Calu3 (cell line): ENCODE measurements around the gene STAT3. TPM values are rescaled to one million over a fixed set of nuclear protein-coding genes. Genes with fewer than 3 reads are reported as not detected.
"Not testable (repeated sequence)": the region's sequence is repeated elsewhere in the genome, so short reads cannot be mapped to it uniquely, and the experiment has no call there.

Source experiments
- BruUV-seq: library from RNA; stranded (reverse); fragments of 400-500 nt; replicated peaks from 2 replicates; lab custom pipeline; 2021; lab: Mats Ljungman, UMichigan
- CTCF ChIA-PET: fragments of 300-600 bp; sonication (Branson Sonifier 250); formaldehyde crosslinking; loops from one replicate; lab custom pipeline; 2022; ENCODE audit warnings: antibody characterized with exemption; lab: Charles Lee
- DNase-seq: peaks from one replicate; pipeline ENCODE4 v3.0.0; 2022
- H3K27ac Mint-ChIP-seq: one replicate; pipeline ENCODE4 v1.8.0; 2022; ENCODE audit warnings: mixed read lengths; ENCODE audit not compliant: unreplicated experiment
- H3K27me3 Mint-ChIP-seq: one replicate; pipeline ENCODE4 v1.8.0; 2022; ENCODE audit warnings: mixed read lengths; ENCODE audit not compliant: unreplicated experiment
- H3K36me3 Mint-ChIP-seq: one replicate; pipeline ENCODE4 v1.8.0; 2022; ENCODE audit warnings: mild to moderate bottlenecking, moderate library complexity, mixed read lengths; ENCODE audit not compliant: insufficient read depth, unreplicated experiment
- H3K4me1 Mint-ChIP-seq: one replicate; pipeline ENCODE4 v1.8.0; 2022; ENCODE audit warnings: mild to moderate bottlenecking, low read depth, mixed read lengths; ENCODE audit not compliant: unreplicated experiment
- H3K4me3 Mint-ChIP-seq: one replicate; pipeline ENCODE4 v1.8.0; 2022; ENCODE audit warnings: mild to moderate bottlenecking, low read depth, moderate library complexity, mixed read lengths; ENCODE audit not compliant: unreplicated experiment
- H3K9me3 Mint-ChIP-seq: one replicate; pipeline ENCODE4 v1.8.0; 2022; ENCODE audit warnings: low read depth, mixed read lengths; ENCODE audit not compliant: unreplicated experiment
- intact Hi-C: fragments of 100-400 bp; cut with micrococcal nuclease; formaldehyde crosslinking; loops from one replicate; pipeline ENCODE4 v1.10.0; 2022; ENCODE audit not compliant: unreplicated experiment
- total RNA-seq: library from RNA; stranded (reverse); gene quantifications from 2 replicates; pipeline ENCODE4 v1.2.3, GENCODE V29; 2022
- TF ChIP-seq, protein P1 (sequence below): fragments of 200-600 bp; IDR thresholded peaks from one replicate; pipeline ENCODE4 v1.8.0; 2022; ENCODE audit warnings: antibody characterized with exemption; ENCODE audit not compliant: unreplicated experiment

STAT3 gene
- total RNA-seq, 1 experiment from 2014 or later = 183 TPM

DNA sequence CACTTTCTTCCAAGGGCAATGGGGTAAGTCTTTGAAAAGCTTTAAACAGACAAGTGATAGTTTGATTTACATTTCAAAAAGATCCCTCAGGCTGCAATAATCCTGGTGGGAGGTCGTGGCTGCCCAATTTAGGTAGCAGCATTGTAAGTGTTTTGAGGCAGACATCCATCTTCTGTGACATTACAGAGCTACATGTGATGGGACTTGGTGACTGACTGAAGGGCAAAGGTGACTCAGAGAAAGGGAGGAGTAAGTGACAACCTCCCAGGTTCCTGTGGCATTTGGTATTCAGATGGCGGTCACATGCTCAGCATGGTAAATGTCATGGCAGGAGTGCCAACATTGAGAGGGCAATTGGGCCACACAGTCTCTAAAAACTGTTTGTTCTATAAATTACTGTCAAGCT is 26.5 kb downstream of the STAT3 start:
- TF ChIP-seq, protein P1, sequence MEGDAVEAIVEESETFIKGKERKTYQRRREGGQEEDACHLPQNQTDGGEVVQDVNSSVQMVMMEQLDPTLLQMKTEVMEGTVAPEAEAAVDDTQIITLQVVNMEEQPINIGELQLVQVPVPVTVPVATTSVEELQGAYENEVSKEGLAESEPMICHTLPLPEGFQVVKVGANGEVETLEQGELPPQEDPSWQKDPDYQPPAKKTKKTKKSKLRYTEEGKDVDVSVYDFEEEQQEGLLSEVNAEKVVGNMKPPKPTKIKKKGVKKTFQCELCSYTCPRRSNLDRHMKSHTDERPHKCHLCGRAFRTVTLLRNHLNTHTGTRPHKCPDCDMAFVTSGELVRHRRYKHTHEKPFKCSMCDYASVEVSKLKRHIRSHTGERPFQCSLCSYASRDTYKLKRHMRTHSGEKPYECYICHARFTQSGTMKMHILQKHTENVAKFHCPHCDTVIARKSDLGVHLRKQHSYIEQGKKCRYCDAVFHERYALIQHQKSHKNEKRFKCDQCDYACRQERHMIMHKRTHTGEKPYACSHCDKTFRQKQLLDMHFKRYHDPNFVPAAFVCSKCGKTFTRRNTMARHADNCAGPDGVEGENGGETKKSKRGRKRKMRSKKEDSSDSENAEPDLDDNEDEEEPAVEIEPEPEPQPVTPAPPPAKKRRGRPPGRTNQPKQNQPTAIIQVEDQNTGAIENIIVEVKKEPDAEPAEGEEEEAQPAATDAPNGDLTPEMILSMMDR = no peak
- H3K9me3 Mint-ChIP-seq = no peaks in the 10 kb centered on the region
- CTCF ChIA-PET = no interaction called here
- no peak for DNase-seq
- no peaks in the 10 kb centered on the region for H3K27me3 Mint-ChIP-seq
- no peak overlapping the region for H3K4me3 Mint-ChIP-seq
- peaks cover 30% of the 10 kb centered on the region for H3K4me1 Mint-ChIP-seq
- intact Hi-C loops = no loop called here
- no TSS peak for BruUV-seq
- no peaks in the 10 kb centered on the region for H3K36me3 Mint-ChIP-seq
- no peak overlapping the region for H3K27ac Mint-ChIP-seq

GRCh38 chr17:42360388-42360787 is 27.9 kb downstream of the STAT3 start:
- H3K36me3 Mint-ChIP-seq, H3K4me3 Mint-ChIP-seq, intact Hi-C loops, BruUV-seq, H3K9me3 Mint-ChIP-seq, H3K27ac Mint-ChIP-seq, H3K27me3 Mint-ChIP-seq: not testable (repeated sequence)
- H3K4me1 Mint-ChIP-seq = peaks cover 30% of the 10 kb centered on the region
- CTCF ChIA-PET = interaction anchor here (0.7 to 1.0 kb wide), 2 partner anchors 25 to 101 kb away, joined by 3 read pairs; no protein-coding TSS in a partner anchor
- peak; percentile 41 for DNase-seq

- BruUV-seq = no TSS peak
Measured at GRCh38 chr17:42359133-42359532, 29.1 kb downstream of the STAT3 start.

GRCh38 chr17:42358434-42358833 is 29.8 kb downstream of the STAT3 start:
- intact Hi-C loops = no loop called here
- TF ChIP-seq, protein P1 = no peak
- BruUV-seq = no TSS peak
- CTCF ChIA-PET = interaction anchor here (0.9 to 1.0 kb wide), 2 partner anchors 11 to 34 kb away, joined by 3 to 4 read pairs; no protein-coding TSS in a partner anchor
- peaks cover 23% of the 10 kb centered on the region for H3K4me1 Mint-ChIP-seq
- no peak overlapping the region for H3K27ac Mint-ChIP-seq
- no peak overlapping the region for H3K4me3 Mint-ChIP-seq
- no peaks in the 10 kb centered on the region for H3K36me3 Mint-ChIP-seq
- no peaks in the 10 kb centered on the region for H3K27me3 Mint-ChIP-seq
- DNase-seq = no peak
- H3K9me3 Mint-ChIP-seq = no peaks in the 10 kb centered on the region

More at GRCh38 chr17:42359133-42359532, 29.1 kb downstream of the STAT3 start:
- H3K9me3 Mint-ChIP-seq = no peaks in the 10 kb centered on the region
- intact Hi-C loops = no loop called here
- no peak for DNase-seq
- H3K27ac Mint-ChIP-seq = no peak overlapping the region
- no peaks in the 10 kb centered on the region for H3K36me3 Mint-ChIP-seq
- TF ChIP-seq, protein P1 = no peak
- H3K27me3 Mint-ChIP-seq = no peaks in the 10 kb centered on the region
- CTCF ChIA-PET = interaction anchor here (0.6 to 1.0 kb wide), 5 partner anchors 10 to 357 kb away, joined by 3 to 4 read pairs (median 4); partner anchors contain the start of gene PSMC3IP
- H3K4me3 Mint-ChIP-seq = no peak overlapping the region
- peaks cover 30% of the 10 kb centered on the region for H3K4me1 Mint-ChIP-seq
